ENCODE data around the gene IL17C.

IL17C gene

DNA sequence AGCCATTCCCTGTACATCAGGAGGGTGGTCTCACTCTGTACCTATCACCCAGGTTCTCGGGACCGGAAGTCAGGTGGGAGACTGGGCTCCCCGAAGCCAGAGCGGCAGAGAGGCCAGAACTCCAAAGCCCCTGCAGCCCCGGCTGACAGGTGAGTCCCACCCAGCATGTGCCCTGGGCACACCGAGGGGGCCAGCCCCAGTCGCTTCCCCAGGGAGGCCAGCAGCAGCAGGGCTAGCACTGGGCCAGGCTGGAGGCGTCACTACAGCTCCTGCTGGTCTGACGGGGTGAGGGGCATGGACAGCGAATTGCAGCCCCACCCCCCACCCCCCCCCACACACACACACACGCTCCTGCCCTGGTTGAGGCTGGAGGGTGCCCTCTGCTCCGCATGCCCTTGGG lies 7.9 kb upstream of the IL17C start:
- Mint-ChIP-seq H3K4me3 (no peak overlapping the region), H3K27me3 (no peaks in the 10 kb centered on the region), H3K27ac (no peak overlapping the region), H3K4me1 (peaks cover 32% of the 10 kb centered on the region), H3K36me3 (peaks cover 53% of the 10 kb centered on the region), H3K9me3 (no peaks in the 10 kb centered on the region)
- no peak for ATAC-seq

- no peak for ATAC-seq
- Mint-ChIP-seq H3K27ac (no peak overlapping the region), H3K4me3 (no peak overlapping the region), H3K36me3 (peaks cover 48% of the 10 kb centered on the region), H3K9me3 (no peaks in the 10 kb centered on the region), H3K27me3 (no peaks in the 10 kb centered on the region), H3K4me1 (peaks cover 37% of the 10 kb centered on the region)
Measured at GRCh38 chr16:88630941-88631340, 7.4 kb upstream of the IL17C start.

GRCh38 chr16:88631384-88631783 lies 7.0 kb upstream of the IL17C start:
- H3K4me1 Mint-ChIP-seq, result peaks cover 41% of the 10 kb centered on the region
- no peak overlapping the region for H3K27ac Mint-ChIP-seq
- no peaks in the 10 kb centered on the region for H3K27me3 Mint-ChIP-seq
- H3K4me3 Mint-ChIP-seq, result no peak overlapping the region
- H3K36me3 Mint-ChIP-seq, result peaks cover 44% of the 10 kb centered on the region
- no peaks in the 10 kb centered on the region for H3K9me3 Mint-ChIP-seq
- no peak for ATAC-seq

- no peak for ATAC-seq
Measured at GRCh38 chr16:88631920-88632586, 6.3 kb upstream of the IL17C start.

DNA sequence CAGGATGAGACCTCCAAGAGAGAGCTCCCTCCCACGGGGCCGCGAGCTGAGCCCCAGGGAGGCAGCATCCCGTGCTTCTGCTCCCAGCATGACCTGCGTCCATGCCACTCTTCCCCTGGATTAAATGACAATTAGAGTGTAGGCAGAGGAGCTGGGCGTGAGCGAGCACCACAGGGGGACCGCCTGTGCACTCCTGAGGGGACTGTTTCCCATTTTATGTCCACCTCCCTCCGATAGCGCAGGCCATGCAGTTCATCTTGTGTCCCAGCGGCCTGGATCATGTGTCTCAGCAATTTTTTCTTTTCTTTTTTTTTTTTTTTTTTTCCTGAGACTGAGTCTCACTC lies 5.8 kb upstream of the IL17C start:
- H3K4me1 Mint-ChIP-seq, result peaks cover 48% of the 10 kb centered on the region
- H3K27ac Mint-ChIP-seq, result peak overlapping the region; percentile 84
- H3K36me3 Mint-ChIP-seq, result peaks cover 32% of the 10 kb centered on the region
- peaks cover 3% of the 10 kb centered on the region for H3K9me3 Mint-ChIP-seq
- no peaks in the 10 kb centered on the region for H3K27me3 Mint-ChIP-seq
- no peak for ATAC-seq
- H3K4me3 Mint-ChIP-seq, result no peak overlapping the region

More at GRCh38 chr16:88631920-88632586, 6.3 kb upstream of the IL17C start:
- no peaks in the 10 kb centered on the region for H3K27me3 Mint-ChIP-seq
- peaks cover under 1% of the 10 kb centered on the region for H3K9me3 Mint-ChIP-seq
- H3K4me3 Mint-ChIP-seq, result no peak overlapping the region
- H3K36me3 Mint-ChIP-seq, result peaks cover 37% of the 10 kb centered on the region
- peaks cover 43% of the 10 kb centered on the region for H3K4me1 Mint-ChIP-seq
- no peak overlapping the region for H3K27ac Mint-ChIP-seq

GRCh38 chr16:88633684-88634140 lies 4.7 kb upstream of the IL17C start:
- H3K4me1 Mint-ChIP-seq, result peaks cover 60% of the 10 kb centered on the region
- peak; percentile 78 for ATAC-seq
- H3K36me3 Mint-ChIP-seq, result peaks cover 28% of the 10 kb centered on the region
- peak overlapping the region; percentile 84 for H3K27ac Mint-ChIP-seq
- H3K9me3 Mint-ChIP-seq, result peaks cover 3% of the 10 kb centered on the region
- no peaks in the 10 kb centered on the region for H3K27me3 Mint-ChIP-seq
- peak overlapping the region; percentile 84 for H3K4me3 Mint-ChIP-seq

GRCh38 chr16:88634141-88634993 lies 4.0 kb upstream of the IL17C start:
- H3K27me3 Mint-ChIP-seq, result no peaks in the 10 kb centered on the region
- peak overlapping the region; percentile 84 for H3K27ac Mint-ChIP-seq
- ATAC-seq, result peak; percentile 84
- H3K4me3 Mint-ChIP-seq, result peak overlapping the region; percentile 84
- peaks cover 28% of the 10 kb centered on the region for H3K36me3 Mint-ChIP-seq
- peaks cover 3% of the 10 kb centered on the region for H3K9me3 Mint-ChIP-seq
- H3K4me1 Mint-ChIP-seq, result peaks cover 66% of the 10 kb centered on the region

DNA sequence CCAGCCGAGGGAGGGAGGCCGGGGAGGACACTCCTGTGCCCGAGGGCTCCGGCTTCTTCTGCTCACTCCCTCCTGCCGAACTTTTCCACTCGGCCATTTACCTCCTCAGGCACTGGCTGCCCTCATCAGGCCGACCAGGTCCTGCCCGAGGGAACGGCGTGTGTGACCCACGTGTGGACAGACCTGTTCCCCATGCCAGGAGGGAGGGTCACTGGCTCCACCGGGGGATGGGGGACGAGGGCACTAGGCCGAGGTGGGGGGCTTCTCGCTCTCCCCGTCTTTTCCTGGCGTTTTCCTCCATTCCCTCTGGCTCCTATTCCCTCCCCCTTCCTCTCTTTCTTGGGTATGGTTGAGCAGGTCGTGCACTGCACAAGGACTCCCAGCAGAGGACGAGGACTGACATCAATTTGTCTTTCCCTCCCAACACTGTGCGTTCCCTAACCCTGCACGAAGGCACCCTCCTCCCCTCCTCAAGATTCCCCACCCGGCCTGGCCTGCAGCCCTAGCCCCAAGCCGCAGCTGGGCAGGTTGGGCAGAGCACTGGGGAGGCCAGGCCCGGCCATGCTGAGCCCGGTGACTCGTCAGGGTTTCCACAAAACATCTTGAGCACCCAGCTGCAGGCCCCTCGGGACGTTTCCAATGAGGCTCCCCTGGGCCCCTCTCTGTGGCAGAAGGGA lies 3.2 kb upstream of the IL17C start:
- Mint-ChIP-seq H3K9me3 (peaks cover 3% of the 10 kb centered on the region), H3K27ac (peak overlapping the region; percentile 84), H3K4me3 (peak overlapping the region; percentile 84), H3K36me3 (peaks cover 25% of the 10 kb centered on the region), H3K27me3 (peaks cover 4% of the 10 kb centered on the region), H3K4me1 (peaks cover 74% of the 10 kb centered on the region)
- no peak for ATAC-seq

DNA sequence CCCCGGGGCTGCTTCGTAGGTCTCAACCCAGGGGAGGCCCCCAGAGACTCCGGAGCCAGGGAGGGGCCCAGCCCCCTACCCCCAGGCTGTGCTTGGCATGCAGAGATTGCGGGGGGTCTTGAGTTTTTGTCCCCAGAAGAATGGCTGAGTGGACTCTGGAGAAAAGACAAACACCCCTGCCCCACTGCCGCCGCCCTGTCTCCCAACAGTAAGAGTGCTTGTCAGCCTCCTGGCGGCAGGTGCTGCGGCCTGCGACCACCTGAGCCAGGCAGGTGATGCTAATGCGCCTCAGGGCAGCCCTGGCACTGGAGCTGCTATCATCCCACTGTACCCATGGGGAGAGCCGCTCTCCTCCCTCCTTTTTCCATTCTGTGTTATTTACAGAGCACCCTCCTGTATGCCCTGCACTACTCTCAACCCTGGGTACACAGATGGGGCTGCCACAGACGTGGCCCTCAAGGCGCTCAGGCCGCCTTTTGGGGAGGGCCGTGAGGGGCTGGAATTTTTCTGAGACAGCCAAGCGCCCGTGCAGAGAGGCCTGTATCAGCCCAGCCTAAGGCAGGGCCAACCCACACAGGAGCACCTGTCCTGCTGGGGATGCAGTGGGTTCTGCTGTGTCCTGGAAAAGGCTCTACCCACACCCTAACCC lies 2.6 kb upstream of the IL17C start:
- peaks cover 3% of the 10 kb centered on the region for H3K9me3 Mint-ChIP-seq
- H3K27me3 Mint-ChIP-seq, result peaks cover 9% of the 10 kb centered on the region
- H3K36me3 Mint-ChIP-seq, result peaks cover 22% of the 10 kb centered on the region
- peaks cover 80% of the 10 kb centered on the region for H3K4me1 Mint-ChIP-seq
- peak overlapping the region; percentile 63 for H3K4me3 Mint-ChIP-seq
- no peak for ATAC-seq
- peak overlapping the region; percentile 84 for H3K27ac Mint-ChIP-seq

DNA sequence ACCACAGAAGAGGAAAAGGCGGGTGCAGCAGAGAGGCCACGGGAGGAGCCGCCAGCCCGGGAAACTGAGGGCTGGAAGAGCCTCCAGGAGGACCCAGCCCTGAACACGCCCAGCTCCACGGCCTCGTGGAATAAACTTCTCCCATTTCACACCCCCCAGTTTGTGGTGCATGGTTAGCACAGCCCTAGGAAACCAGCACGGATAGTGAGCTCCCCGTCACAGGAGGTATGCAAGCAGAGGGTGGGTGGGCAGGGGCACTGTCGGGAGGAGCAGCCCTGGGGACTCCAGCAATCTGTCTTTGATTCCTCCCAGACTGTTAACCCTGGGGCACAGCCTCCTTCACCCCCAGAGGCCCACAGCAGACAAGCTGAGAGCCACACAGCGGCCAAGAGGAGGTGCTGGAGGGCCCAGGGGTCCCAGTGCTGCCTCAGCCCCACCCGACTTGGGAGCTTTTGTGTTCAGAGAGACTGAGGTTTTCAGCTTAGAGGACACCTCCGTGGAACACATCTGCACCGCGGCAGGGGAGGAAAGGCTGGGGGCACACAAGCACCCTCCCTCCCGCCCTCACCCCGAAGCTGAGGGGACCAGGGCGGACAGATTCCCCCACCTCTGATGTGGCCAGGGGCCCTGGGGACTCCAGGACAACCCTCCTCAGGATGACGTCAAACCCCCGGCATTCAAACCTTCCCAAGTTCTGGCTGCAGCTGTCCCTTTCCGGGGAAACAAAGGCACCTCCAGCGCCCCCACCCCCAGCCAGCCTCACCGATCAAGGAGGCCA lies 1.7 kb upstream of the IL17C start:
- H3K27ac Mint-ChIP-seq, result no peak overlapping the region
- H3K27me3 Mint-ChIP-seq, result peaks cover 9% of the 10 kb centered on the region
- H3K4me1 Mint-ChIP-seq, result peaks cover 89% of the 10 kb centered on the region
- H3K4me3 Mint-ChIP-seq, result no peak overlapping the region
- peaks cover 15% of the 10 kb centered on the region for H3K36me3 Mint-ChIP-seq
- ATAC-seq, result no peak
- peaks cover 3% of the 10 kb centered on the region for H3K9me3 Mint-ChIP-seq

- ATAC-seq, result peak; percentile 39
- peaks cover 83% of the 10 kb centered on the region for H3K4me1 Mint-ChIP-seq
Measured at GRCh38 chr16:88639231-88640038, 1.1 kb downstream of the IL17C start.

GRCh38 chr16:88640039-88640495 lies 1.7 kb downstream of the IL17C start:
- H3K36me3 Mint-ChIP-seq, result peaks cover 31% of the 10 kb centered on the region
- H3K9me3 Mint-ChIP-seq, result peaks cover 3% of the 10 kb centered on the region
- H3K4me1 Mint-ChIP-seq, result peaks cover 83% of the 10 kb centered on the region
- peak; percentile 2 for ATAC-seq
- H3K27me3 Mint-ChIP-seq, result peaks cover 9% of the 10 kb centered on the region
- peak overlapping the region; percentile 47 for H3K27ac Mint-ChIP-seq
- H3K4me3 Mint-ChIP-seq, result peak overlapping the region; percentile 55

More at GRCh38 chr16:88639231-88640038, 1.1 kb downstream of the IL17C start:
- H3K27ac Mint-ChIP-seq, result peak overlapping the region; percentile 47
- H3K4me3 Mint-ChIP-seq, result peak overlapping the region; percentile 55
- H3K36me3 Mint-ChIP-seq, result peaks cover 24% of the 10 kb centered on the region
- H3K27me3 Mint-ChIP-seq, result peaks cover 9% of the 10 kb centered on the region
- H3K9me3 Mint-ChIP-seq, result peaks cover 3% of the 10 kb centered on the region

GRCh38 chr16:88640498-88641247 lies 2.3 kb downstream of the IL17C start:
- Mint-ChIP-seq H3K27me3 (peaks cover 9% of the 10 kb centered on the region), H3K4me3 (peak overlapping the region; percentile 55), H3K36me3 (peaks cover 36% of the 10 kb centered on the region), H3K27ac (peak overlapping the region; percentile 47), H3K4me1 (peaks cover 83% of the 10 kb centered on the region), H3K9me3 (peaks cover 3% of the 10 kb centered on the region)
- ATAC-seq, result peak; percentile 14

Measured in stimulated activated memory B cell treated with anti-CD40 and anti-IgM and Interleukin-4, amounts not matched to agents 10 μg/mL and 1 μg/mL and 100 μg/mL, for 72 hours (primary cell).